HT-29 (cell line): ENCODE measurements around the gene TMEM51. TPM values are rescaled to one million over a fixed set of nuclear protein-coding genes. Genes with fewer than 3 reads are reported as not detected.
"Not testable (repeated sequence)": the region's sequence is repeated elsewhere in the genome, so short reads cannot be mapped to it uniquely, and the experiment has no call there.

ENCODE experiments used
- DNase-seq: peaks from one replicate; pipeline ENCODE4 v3.0.0-alpha.2; 2015; ENCODE audit warnings: low spot score
- total RNA-seq: library from RNA; depleted of rRNA; stranded (reverse); fragments of >200 nt; shearing (Covaris generic); gene quantifications from 2 replicates; pipeline ENCODE4 v1.2.3, GENCODE V29; 2014

Gene TMEM51
- total RNA-seq, 1 experiment from 2014 or later: 23.5 TPM

GRCh38 chr1:15153842-15154479 is 414 bp downstream of the TMEM51 start:
- peak; percentile 79 for DNase-seq

GRCh38 chr1:15154480-15155036 is 1.0 kb downstream of the TMEM51 start:
- no peak for DNase-seq

GRCh38 chr1:15155191-15155590 is 1.6 kb downstream of the TMEM51 start:
- no peak for DNase-seq

- DNase-seq: no peak
These were observed 2.6 kb downstream of the TMEM51 start for GRCh38 chr1:15155888-15156741.

GRCh38 chr1:15156807-15157380 is 3.3 kb downstream of the TMEM51 start:
- DNase-seq: peak; percentile 19

- DNase-seq: no peak
These were observed 4.2 kb downstream of the TMEM51 start for GRCh38 chr1:15157524-15158399.

- DNase-seq: no peak
These were observed 5.1 kb downstream of the TMEM51 start for GRCh38 chr1:15158506-15159165.

GRCh38 chr1:15159166-15159555 is 5.6 kb downstream of the TMEM51 start:
- no peak for DNase-seq

- DNase-seq: no peak
These were observed 7.1 kb downstream of the TMEM51 start for GRCh38 chr1:15160626-15161025.

- DNase-seq: no peak
These were observed 13.8 kb downstream of the TMEM51 start for GRCh38 chr1:15167386-15167785.

- no peak for DNase-seq
These were observed 14.9 kb downstream of the TMEM51 start for GRCh38 chr1:15168479-15168878.

- DNase-seq: no peak
These were observed 16.5 kb downstream of the TMEM51 start for GRCh38 chr1:15170071-15170470.

- DNase-seq: no peak
These were observed 17.8 kb downstream of the TMEM51 start for GRCh38 chr1:15171271-15171908.

GRCh38 chr1:15172405-15173259 is 19.1 kb downstream of the TMEM51 start:
- no peak for DNase-seq

GRCh38 chr1:15173863-15174614 is 20.5 kb downstream of the TMEM51 start:
- DNase-seq: peak; percentile 69

GRCh38 chr1:15174615-15174983 is 21.1 kb downstream of the TMEM51 start:
- DNase-seq: no peak

GRCh38 chr1:15175324-15176094 is 22.0 kb downstream of the TMEM51 start:
- not testable (repeated sequence) for DNase-seq

- no peak for DNase-seq
These were observed 22.6 kb downstream of the TMEM51 start for GRCh38 chr1:15176120-15176519.
